Ishikawa (cell line): ENCODE data around the gene DHRS13.

Experiments
- CEBPB ChIP-seq: IDR thresholded peaks from 2 replicates; pipeline ENCODE4 v1.6.1; 2012
- CREB1 ChIP-seq: IDR thresholded peaks from 2 replicates; pipeline ENCODE4 v1.6.1; 2012; ENCODE audit warnings: low read depth
- EGR1 ChIP-seq: IDR thresholded peaks from 2 replicates; pipeline ENCODE4 v1.6.1; 2012
- EP300 ChIP-seq: IDR thresholded peaks from 2 replicates; pipeline ENCODE4 v1.6.1; 2012; ENCODE audit warnings: borderline replicate concordance
- FOXM1 ChIP-seq: IDR thresholded peaks from 2 replicates; pipeline ENCODE4 v1.6.1; 2012; ENCODE audit warnings: low read depth, borderline replicate concordance
- NFIC ChIP-seq: IDR thresholded peaks from 2 replicates; pipeline ENCODE4 v1.6.1; 2012
- RAD21 ChIP-seq: IDR thresholded peaks from 2 replicates; pipeline ENCODE4 v1.6.1; 2012; ENCODE audit warnings: low read depth
- TAF1 ChIP-seq: IDR thresholded peaks from 2 replicates; pipeline ENCODE4 v1.6.1; 2012; ENCODE audit warnings: low read depth, mild to moderate bottlenecking
- TCF12 ChIP-seq: IDR thresholded peaks from 2 replicates; pipeline ENCODE4 v1.6.1; 2012; ENCODE audit warnings: low read depth
- TEAD4 ChIP-seq: IDR thresholded peaks from 2 replicates; pipeline ENCODE4 v1.6.1; 2012
- YY1 ChIP-seq: IDR thresholded peaks from 2 replicates; pipeline ENCODE4 v1.6.1; 2012; ENCODE audit warnings: low read depth
- ZBTB7A ChIP-seq: IDR thresholded peaks from 2 replicates; pipeline ENCODE4 v1.6.1; 2012; ENCODE audit warnings: low read depth
- TF ChIP-seq, protein P1 (sequence below): IDR thresholded peaks from 2 replicates; pipeline ENCODE4 v1.6.1; 2012; ENCODE audit warnings: low read depth, mild to moderate bottlenecking
- TF ChIP-seq, protein P2 (sequence below): IDR thresholded peaks from 2 replicates; pipeline ENCODE4 v1.6.1; 2012
- TF ChIP-seq, protein P3 (sequence below): IDR thresholded peaks from 2 replicates; pipeline ENCODE4 v1.6.1; 2012

The DHRS13 gene

DNA sequence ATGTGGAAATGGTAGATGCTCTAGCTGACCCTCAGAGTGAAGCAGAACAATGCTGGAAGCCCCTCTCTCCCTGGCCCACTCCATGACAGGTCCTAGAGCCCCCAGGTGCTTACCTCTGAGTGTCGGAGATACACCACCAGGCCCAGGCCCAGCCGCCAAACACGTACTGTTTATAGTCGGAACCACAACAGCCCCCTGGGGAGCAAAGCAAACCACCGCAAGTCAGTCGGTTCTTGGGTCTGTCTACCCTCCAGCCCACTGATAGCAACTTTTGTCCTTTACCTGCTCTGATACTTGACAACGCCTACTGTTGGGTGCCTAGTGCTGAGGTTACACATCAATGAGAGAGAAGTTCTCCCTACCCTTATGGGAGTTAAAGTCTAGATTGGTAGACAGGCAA lies 14.0 kb downstream of the DHRS13 start:
- no peak for TF ChIP-seq RAD21
- TF ChIP-seq, protein P1, sequence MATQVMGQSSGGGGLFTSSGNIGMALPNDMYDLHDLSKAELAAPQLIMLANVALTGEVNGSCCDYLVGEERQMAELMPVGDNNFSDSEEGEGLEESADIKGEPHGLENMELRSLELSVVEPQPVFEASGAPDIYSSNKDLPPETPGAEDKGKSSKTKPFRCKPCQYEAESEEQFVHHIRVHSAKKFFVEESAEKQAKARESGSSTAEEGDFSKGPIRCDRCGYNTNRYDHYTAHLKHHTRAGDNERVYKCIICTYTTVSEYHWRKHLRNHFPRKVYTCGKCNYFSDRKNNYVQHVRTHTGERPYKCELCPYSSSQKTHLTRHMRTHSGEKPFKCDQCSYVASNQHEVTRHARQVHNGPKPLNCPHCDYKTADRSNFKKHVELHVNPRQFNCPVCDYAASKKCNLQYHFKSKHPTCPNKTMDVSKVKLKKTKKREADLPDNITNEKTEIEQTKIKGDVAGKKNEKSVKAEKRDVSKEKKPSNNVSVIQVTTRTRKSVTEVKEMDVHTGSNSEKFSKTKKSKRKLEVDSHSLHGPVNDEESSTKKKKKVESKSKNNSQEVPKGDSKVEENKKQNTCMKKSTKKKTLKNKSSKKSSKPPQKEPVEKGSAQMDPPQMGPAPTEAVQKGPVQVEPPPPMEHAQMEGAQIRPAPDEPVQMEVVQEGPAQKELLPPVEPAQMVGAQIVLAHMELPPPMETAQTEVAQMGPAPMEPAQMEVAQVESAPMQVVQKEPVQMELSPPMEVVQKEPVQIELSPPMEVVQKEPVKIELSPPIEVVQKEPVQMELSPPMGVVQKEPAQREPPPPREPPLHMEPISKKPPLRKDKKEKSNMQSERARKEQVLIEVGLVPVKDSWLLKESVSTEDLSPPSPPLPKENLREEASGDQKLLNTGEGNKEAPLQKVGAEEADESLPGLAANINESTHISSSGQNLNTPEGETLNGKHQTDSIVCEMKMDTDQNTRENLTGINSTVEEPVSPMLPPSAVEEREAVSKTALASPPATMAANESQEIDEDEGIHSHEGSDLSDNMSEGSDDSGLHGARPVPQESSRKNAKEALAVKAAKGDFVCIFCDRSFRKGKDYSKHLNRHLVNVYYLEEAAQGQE: no peak
- TF ChIP-seq TCF12: no peak
- no peak for TF ChIP-seq EP300
- no peak for TF ChIP-seq TEAD4
- no peak for TF ChIP-seq NFIC
- TF ChIP-seq, protein P2, sequence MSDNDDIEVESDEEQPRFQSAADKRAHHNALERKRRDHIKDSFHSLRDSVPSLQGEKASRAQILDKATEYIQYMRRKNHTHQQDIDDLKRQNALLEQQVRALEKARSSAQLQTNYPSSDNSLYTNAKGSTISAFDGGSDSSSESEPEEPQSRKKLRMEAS: no peak
- no peak for TF ChIP-seq CEBPB
- TF ChIP-seq YY1: no peak
- no peak for TF ChIP-seq ZBTB7A
- no peak for TF ChIP-seq CREB1
- no peak for TF ChIP-seq TAF1
- no peak for TF ChIP-seq EGR1
- TF ChIP-seq FOXM1: no peak
- TF ChIP-seq, protein P3, sequence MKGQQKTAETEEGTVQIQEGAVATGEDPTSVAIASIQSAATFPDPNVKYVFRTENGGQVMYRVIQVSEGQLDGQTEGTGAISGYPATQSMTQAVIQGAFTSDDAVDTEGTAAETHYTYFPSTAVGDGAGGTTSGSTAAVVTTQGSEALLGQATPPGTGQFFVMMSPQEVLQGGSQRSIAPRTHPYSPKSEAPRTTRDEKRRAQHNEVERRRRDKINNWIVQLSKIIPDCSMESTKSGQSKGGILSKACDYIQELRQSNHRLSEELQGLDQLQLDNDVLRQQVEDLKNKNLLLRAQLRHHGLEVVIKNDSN: no peak

DNA sequence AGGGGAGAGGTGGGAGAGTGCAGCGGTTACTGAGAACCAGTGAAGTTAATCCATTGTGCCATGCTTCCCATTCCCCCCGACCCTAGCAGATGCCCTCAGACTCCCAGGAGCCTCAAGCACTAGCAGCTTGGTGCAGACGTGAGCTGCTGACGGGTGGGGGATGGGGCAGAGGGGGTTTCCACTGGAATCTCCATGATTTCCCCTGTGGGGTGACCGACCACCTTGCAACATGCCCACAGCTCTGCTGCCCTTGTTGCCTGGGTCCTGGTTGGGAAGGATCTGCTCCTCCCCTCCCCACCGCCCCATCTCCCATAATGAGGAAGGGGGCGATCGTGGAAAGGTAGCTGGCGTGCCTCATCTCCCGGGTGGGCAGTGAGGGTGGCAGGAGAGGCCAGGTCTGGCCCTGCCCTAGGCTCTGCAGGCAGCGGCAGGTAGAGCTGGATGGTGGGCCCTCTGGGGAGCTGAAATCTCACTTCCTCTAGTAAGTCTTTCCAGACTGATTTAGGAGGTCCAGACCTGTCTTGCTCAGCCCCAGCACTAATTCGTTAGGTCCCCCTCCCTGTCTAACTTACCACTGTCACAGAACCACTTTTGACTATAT lies 14.9 kb downstream of the DHRS13 start:
- TF ChIP-seq, protein P1: no peak
- TF ChIP-seq, protein P3: no peak
- TF ChIP-seq TEAD4 (no peak), EP300 (no peak), YY1 (no peak), CEBPB (no peak), FOXM1 (no peak), TCF12 (no peak), RAD21 (no peak), TAF1 (no peak), CREB1 (no peak), EGR1 (no peak), NFIC (no peak), ZBTB7A (no peak)
- TF ChIP-seq, protein P2: no peak

DNA sequence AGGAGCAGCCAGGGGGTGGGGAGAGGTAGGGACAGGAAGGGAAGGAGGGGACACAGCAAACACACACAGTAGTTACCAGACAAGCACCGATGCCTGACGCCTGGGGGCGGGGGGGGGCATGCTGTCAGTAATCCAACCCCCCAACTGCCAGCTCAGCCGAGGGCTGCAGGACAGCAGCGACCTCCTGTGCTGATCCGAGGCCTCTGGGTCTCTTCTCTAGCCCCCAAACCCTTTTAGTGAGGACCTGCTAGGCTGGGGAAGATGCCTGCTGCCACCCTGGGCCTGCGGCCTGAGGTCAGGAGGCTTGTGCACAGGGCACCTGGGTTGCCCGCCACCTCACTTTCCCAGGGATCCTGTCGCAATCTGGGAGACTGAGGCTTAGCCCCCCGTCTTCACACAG lies 16.9 kb downstream of the DHRS13 start:
- TF ChIP-seq CEBPB (no peak), YY1 (no peak), CREB1 (no peak), RAD21 (no peak), NFIC (no peak), TEAD4 (no peak), EGR1 (no peak), ZBTB7A (no peak), EP300 (no peak), TAF1 (no peak), FOXM1 (no peak)
- TF ChIP-seq, protein P1: no peak
- TF ChIP-seq, protein P2: no peak
- TF ChIP-seq, protein P3: no peak
